ENCODE results near the gene TES. TPM values are rescaled to one million over a fixed set of nuclear protein-coding genes. Genes with fewer than 3 reads are reported as not detected.
"Not testable (repeated sequence)": the region's sequence is repeated elsewhere in the genome, so short reads cannot be mapped to it uniquely, and the experiment has no call there.

TES gene
- total RNA-seq, 1 donor from 2014 or later, result 82.8 TPM

DNA sequence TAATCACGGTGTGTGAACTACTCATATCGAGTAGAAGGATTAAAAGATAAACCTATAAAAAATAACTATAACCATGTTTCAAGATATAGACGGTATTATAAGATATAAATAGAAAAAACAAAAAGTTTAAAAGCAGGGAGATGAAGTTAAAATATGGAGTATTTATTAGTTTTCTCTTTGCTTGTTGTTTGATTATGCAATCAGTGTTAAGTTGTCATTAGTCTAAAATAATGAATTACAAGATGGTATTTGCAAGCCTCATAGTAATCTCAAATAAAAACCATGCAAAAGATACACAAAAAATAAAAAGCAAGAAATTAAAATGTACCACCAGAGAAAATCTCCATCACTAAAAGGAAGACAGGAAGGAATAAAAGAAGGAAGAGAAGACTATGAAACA is 83.3 kb downstream of the TES start:
- Mint-ChIP-seq H3K4me1 (no peaks in the 10 kb centered on the region), H3K4me3 (no peak overlapping the region), H3K36me3 (ENCODE audit: low read depth) (no peaks in the 10 kb centered on the region), H3K27ac (no peak overlapping the region), H3K27me3 (peaks cover 2% of the 10 kb centered on the region), H3K9me3 (peaks cover 10% of the 10 kb centered on the region)
- TF ChIP-seq, protein P1, sequence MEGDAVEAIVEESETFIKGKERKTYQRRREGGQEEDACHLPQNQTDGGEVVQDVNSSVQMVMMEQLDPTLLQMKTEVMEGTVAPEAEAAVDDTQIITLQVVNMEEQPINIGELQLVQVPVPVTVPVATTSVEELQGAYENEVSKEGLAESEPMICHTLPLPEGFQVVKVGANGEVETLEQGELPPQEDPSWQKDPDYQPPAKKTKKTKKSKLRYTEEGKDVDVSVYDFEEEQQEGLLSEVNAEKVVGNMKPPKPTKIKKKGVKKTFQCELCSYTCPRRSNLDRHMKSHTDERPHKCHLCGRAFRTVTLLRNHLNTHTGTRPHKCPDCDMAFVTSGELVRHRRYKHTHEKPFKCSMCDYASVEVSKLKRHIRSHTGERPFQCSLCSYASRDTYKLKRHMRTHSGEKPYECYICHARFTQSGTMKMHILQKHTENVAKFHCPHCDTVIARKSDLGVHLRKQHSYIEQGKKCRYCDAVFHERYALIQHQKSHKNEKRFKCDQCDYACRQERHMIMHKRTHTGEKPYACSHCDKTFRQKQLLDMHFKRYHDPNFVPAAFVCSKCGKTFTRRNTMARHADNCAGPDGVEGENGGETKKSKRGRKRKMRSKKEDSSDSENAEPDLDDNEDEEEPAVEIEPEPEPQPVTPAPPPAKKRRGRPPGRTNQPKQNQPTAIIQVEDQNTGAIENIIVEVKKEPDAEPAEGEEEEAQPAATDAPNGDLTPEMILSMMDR (IDR thresholded peaks at IDR 0.05), result no peak
- intact Hi-C loops (cut with micrococcal nuclease), result no loop called here
- ATAC-seq (ENCODE audit: low read depth) (no peak), DNase-seq (no peak)
- CTCF ChIA-PET, result no interaction called here
- POLR2A ChIA-PET, result no interaction called here

DNA sequence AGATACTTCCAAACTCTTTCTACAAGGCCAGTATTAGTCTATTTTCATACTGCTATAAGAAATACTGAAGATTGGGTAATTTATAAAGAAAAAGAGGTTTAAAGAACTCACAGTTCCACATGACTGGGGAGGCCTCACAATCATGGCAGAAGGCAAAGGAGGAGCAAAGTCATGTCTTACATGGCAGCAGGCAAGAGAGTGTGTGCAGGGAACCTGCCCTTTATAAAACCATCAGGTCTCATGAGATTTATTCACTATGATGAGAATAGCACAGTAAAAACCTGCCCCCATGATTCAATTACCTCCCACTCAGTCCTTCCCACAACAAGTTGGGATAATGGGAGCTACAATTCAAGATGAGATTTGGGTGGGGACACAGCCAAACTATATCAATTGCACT is 85.6 kb downstream of the TES start:
- H3K4me1 Mint-ChIP-seq; H3K27ac Mint-ChIP-seq; intact Hi-C loops (cut with micrococcal nuclease); CTCF ChIA-PET; H3K4me3 Mint-ChIP-seq; ATAC-seq (ENCODE audit: low read depth); DNase-seq; H3K36me3 Mint-ChIP-seq (ENCODE audit: low read depth); H3K27me3 Mint-ChIP-seq; POLR2A ChIA-PET: not testable (repeated sequence)
- peaks cover 10% of the 10 kb centered on the region for H3K9me3 Mint-ChIP-seq

DNA sequence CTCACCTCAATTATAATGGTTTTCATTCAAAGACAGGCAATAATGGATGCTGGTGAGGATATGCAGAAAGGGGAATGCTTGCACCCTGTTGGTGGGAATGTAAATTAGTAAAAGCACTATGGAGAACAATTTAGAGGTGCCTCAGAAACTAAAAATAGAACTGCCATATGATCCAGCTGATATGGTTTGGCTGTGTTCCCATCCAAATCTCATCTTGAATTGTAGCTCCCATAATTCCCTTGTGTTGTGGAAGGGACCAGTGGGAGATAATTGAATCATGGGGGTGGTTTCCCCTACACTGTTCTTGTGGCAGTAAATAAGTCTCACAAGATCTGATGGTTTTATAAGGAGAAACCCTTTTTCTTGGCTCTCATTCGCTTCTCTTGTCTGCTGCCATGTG is 87.7 kb downstream of the TES start:
- peaks cover 5% of the 10 kb centered on the region for H3K9me3 Mint-ChIP-seq
- H3K4me3 Mint-ChIP-seq, result no peak overlapping the region
- no peaks in the 10 kb centered on the region for H3K36me3 Mint-ChIP-seq (ENCODE audit: low read depth)
- H3K4me1 Mint-ChIP-seq, result no peaks in the 10 kb centered on the region
- H3K27me3 Mint-ChIP-seq, result no peaks in the 10 kb centered on the region
- H3K27ac Mint-ChIP-seq, result no peak overlapping the region
- ATAC-seq (ENCODE audit: low read depth) (no peak), DNase-seq (no peak)
- ChIA-PET POLR2A (no interaction called here), CTCF (no interaction called here)
- intact Hi-C loops (cut with micrococcal nuclease), result no loop called here
- TF ChIP-seq, protein P1 (IDR thresholded peaks at IDR 0.05), result no peak

DNA sequence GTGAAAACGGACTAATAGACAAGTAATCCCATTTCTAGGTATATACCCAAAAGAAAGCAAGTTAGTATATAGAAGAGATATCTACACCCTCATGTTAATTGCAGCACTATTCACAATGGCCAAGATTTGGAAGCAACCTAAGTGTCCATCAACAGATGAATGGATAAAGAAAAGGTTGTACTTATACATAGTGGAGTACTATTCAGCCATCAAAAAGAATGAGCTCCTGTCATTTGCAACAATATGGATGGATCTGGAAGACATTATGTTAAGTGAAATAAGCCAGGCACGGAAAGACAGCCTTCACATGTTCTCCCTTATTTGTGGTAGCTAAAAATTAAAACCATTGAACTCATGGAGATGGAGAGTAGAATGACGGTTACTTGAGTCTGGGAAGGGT is 88.2 kb downstream of the TES start:
- intact Hi-C loops (cut with micrococcal nuclease), result no loop called here
- Mint-ChIP-seq H3K4me1 (no peaks in the 10 kb centered on the region), H3K4me3 (no peak overlapping the region), H3K36me3 (ENCODE audit: low read depth) (no peaks in the 10 kb centered on the region), H3K9me3 (peaks cover 5% of the 10 kb centered on the region), H3K27me3 (no peaks in the 10 kb centered on the region), H3K27ac (no peak overlapping the region)
- ChIA-PET CTCF (no interaction called here), POLR2A (no interaction called here)
- ATAC-seq (ENCODE audit: low read depth) (no peak), DNase-seq (no peak)
- TF ChIP-seq, protein P1 (IDR thresholded peaks at IDR 0.05), result no peak

DNA sequence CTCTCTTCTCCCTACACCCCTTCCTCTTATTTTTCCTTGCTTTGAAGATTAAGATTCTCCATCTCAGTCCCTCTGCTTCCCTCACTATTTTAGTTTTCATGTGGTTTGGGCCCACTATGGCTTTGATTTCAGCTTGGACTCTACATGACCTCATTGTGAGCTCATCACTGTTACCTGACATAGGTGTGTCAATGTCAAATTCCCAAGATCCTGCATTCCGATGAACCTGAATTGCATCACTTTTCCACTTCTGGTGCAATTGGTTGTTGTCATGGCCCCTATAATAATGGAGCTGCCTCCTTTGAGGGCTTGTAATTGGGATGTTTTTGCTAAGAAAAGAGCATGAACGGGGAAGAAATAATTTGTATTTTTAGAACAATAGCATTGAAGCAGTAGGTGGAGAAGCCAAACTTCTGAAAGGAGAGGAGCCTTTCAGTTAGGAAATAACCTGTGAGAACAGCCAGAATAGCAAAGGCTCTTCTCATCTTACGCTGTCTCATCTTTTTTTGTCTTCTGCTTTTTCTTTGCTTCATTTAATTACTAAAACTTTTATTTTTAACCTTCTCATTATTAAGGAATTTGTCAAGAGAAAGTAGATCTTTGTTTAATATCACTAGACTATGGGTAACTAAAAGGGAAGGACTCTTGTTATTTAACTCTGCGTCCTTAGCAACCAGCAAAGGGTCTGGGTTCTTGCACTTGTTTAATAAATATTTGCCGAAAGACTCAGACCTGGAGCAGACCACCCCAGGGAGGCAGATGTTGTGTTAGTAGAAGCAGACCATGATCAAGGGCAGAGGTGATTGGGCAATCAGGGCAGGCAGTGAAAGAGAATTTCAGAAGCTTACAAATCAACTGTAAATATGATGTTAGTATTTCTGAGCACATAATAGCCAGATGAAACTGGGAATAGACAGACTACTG is 95.4 kb downstream of the TES start:
- intact Hi-C loops (cut with micrococcal nuclease), result no loop called here

More for the DNA sequence above, 95.4 kb downstream of the TES start:
- Mint-ChIP-seq H3K4me3 (no peak overlapping the region), H3K27me3 (no peaks in the 10 kb centered on the region), H3K9me3 (no peaks in the 10 kb centered on the region), H3K4me1 (no peaks in the 10 kb centered on the region), H3K36me3 (ENCODE audit: low read depth) (no peaks in the 10 kb centered on the region), H3K27ac (no peak overlapping the region)
- DNase-seq, result no peak
- ChIA-PET CTCF (no interaction called here), POLR2A (no interaction called here)
- TF ChIP-seq, protein P1 (IDR thresholded peaks at IDR 0.05), result no peak
- no peak for ATAC-seq (ENCODE audit: low read depth)
